HS-27A (cell line): ENCODE data around the gene DIS3L2.

Experiments used
- DNase-seq: peaks from one replicate; pipeline ENCODE4 v3.0.0-alpha.2; 2012; ENCODE audit warnings: low read depth, missing footprints

Gene DIS3L2

GRCh38 chr2:232231554-232231953 is 270.0 kb downstream of the DIS3L2 start:
- no peak for DNase-seq

DNA sequence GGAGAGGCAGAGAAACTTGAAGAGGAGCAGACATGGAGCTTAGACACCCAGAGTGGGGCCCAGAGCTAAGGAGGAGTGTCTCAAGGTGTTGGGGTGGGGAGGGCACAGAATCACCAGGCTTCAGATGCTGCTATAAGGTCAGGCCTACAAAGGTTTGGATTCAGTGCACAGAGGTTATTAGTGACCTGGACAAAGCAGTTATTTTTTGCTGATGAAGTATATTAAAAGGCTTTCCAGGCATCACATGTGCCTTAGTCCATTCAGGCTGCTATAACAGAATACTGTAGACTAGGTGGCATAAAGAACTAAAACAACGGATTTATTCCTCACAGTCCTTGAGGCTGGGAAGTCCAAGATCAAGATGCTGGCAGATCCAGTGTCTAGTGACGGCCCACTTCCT is 271.4 kb downstream of the DIS3L2 start:
- no peak for DNase-seq

DNA sequence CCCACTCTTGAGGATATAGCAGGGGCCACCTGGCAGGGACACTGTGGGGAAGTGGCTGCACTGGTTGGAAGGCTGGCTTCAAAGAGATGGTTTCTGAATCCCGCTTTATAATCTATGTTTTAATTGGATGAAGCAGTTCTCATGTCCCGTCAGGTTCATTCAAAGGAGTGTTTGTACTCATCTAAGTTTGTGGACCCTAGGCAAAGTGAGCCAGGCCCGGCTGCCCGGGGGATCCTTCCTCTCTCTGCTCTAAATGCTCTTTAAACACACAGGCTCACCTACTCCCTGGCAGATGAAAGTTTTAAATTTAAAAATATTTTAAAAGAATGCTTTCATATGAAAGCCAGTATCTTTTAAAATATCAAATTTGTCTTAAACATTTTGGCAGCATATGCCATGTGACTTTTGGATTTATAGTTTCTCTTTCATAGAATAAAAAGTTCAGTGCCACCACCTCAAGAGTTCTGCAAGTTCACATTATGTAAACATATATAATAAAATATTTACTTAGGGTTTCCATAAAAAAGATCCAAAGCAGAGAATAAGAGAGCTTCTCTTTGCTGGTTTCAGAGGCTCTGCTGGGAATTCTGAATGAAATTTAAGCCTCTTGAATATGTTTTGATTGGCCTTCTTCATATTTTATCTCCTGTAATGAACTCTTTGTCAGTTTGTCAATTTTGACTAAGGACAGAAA is 273.6 kb downstream of the DIS3L2 start:
- no peak for DNase-seq

DNA sequence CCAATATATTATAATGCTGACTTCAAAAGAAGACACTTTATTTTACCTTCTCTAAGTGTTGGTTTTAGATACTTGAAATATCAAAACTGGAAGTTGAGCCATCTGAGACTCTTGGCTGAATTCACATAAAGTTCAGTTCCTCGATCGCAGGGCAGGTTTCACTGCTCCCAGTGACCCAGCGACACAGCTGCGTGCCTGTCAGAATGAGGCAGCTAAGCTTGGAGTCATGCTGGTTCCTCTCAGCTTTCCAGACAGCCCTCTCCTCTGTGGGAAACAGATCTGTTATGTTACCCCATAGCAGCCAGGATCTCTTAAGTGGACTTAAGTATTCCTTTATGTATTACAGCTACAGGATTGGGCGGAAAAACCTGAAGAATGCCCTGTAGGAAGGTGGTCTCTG is 274.2 kb downstream of the DIS3L2 start:
- no peak for DNase-seq

DNA sequence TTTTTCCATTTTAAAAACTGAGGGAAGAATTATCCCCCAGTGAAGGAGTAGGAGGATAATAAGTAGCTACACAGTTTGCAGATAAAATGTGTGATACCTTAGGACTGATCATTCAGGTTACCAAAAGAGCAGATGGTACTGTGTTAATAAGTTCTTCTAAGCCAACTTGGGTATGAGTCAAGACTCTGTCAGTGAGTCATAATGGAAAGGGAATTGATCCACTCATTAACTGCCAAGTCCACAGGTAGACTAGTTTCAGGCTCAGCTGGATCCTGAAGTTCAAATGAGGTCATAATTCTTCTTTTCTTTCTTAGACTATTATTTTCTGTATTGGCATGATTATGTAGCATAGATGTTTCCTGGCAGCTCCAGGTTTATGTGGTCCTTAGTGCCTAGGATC is 274.7 kb downstream of the DIS3L2 start:
- DNase-seq = no peak

DNA sequence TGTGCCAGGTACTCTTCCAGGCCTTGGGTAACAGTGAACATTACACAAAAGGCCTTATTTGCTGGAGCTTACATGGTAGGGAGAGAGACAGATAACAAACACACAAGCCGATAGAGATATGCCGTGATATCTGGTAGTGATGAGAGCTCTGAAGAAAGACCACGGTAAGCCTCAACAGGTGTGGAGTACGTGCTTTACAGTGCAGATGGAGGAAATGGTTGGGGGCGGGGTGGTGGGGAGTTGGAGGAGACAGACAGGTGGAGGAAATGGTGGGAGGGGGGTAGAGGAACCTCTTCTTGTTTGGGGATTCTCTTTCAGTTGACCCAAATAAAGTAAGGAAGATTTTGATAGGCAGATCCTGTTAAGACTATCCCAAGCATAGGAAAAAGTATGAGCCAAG is 276.0 kb downstream of the DIS3L2 start:
- DNase-seq = no peak

DNA sequence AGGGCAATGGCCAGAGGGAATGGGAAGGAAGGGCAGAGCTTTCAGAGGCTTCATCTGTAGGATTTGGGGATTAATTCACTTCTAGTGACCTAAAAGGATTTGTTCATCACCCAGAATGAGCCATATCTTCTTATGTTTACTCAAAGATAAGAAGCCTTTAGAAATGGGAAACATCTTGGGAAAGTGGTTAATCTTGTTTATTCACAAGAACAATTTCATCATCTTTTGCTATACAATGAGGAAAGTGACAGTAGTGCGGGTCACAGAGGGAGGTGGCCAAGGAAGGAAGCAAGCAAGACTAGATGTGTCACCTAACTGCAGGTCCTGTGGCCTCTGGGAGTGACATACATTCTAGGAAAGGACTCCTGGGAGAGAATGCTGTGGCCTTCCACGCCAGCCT is 276.6 kb downstream of the DIS3L2 start:
- DNase-seq = no peak

GRCh38 chr2:232238596-232238995 is 277.1 kb downstream of the DIS3L2 start:
- no peak for DNase-seq

DNA sequence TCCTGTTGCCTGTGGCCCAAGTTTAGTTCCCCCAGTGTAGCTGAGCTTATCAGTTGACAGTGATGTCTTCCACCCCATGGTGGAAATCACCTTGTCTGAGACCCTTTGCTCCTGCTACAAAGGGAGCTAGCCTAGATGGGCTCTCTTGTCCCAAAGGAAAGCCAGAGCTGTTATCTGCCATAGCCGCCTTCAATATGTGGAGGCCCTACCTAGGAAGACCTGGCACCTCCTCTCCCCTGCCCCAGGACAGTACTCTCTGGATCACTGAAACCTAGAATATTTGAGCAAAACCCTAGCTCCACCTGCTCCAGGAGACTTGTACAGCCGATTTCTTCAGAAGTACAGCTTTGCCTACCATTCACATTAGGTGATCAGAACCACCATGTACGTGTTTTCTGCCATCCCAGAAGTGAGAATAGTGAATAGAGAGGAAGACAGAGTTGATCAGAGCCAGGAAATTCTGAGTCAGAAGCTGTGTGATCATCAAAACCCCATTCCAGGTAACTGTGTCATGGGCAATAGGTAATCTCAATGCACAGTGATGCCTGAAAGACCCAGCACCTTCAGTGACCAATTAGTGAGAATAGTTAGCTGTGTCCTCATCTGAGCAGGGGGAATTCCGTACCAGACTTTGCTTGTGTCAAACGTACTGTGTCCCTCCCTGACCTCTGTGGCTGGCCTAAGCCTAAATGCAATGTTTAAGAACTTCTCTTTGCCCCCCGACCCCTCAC is 278.6 kb downstream of the DIS3L2 start:
- no peak for DNase-seq

DNA sequence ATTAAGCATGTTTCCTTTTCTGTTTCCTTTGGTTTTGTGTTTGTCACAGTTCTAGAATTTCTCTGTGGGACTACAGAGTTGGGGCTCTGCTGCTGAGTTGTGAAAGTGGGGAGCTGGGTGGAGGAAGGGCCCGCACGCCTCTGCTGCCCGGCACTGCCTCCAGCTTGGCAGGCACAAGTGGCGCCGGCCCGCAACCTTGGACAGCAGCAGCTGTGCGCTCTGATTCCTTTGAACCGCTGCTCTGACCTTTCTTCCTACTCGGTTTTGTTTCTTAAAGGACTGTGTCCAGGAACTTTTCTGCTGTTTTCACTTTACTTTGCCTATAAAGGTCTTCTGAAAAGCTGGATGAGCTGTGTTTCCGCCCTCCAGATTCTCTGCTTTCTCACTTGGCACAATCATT is 279.4 kb downstream of the DIS3L2 start:
- DNase-seq = no peak

DNA sequence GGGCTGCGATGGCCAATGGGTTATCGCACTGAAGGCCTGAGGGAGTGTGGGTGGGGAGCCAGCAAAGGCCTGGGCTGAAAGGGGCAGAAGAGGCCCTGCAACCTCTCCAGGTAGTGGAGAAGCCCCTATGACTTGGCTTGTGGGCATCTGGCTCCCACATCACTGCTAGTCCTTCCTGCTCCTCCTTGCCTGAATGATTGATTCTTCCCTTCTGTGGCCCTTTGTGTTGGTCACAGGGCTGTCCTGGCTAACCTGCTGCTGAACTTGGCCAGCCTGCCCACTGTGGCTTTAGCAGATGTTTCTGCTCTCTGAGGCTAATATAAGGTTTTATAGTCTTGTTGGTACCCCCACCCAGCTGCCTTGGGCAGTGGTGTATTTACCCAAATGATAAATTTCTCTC is 280.8 kb downstream of the DIS3L2 start:
- no peak for DNase-seq

DNA sequence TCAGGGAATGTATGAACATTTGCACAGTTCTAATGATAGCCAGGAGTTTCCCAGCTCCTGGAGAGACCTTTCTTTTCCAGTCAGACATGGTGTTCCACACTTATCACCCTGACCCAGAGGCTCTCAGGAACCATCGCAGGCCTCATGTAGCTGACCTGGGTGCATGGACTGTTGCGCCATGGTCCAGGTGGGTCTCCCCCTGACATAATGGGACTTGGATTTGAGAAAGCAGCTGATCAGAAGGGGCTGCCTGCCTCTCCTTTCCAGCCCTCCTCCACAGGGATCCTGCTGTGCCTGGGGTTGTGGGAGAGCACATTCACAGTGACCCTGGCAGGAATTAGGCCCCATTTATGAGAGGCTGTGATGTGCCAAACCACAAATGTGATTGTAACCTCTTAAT is 283.6 kb downstream of the DIS3L2 start:
- DNase-seq = no peak

DNA sequence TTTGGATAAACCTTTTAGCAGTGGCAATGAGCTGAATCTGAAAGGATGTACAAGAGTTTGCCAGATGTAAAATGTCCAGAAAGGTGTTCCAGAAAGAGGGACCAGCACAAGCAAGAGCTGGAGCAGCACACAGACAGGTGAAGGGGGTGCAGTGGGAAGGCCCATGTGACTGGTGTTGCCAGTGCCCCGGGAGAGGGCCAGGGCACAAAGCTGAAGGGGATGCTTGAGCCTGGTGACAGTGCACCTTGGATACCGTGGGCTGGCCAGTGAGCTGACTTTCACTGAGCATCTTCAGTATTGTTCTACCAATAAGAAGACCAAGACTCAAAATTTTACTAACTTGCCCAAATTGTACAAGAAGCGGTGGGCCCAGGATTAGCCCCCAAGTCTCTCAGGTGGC is 284.7 kb downstream of the DIS3L2 start:
- DNase-seq = no peak

DNA sequence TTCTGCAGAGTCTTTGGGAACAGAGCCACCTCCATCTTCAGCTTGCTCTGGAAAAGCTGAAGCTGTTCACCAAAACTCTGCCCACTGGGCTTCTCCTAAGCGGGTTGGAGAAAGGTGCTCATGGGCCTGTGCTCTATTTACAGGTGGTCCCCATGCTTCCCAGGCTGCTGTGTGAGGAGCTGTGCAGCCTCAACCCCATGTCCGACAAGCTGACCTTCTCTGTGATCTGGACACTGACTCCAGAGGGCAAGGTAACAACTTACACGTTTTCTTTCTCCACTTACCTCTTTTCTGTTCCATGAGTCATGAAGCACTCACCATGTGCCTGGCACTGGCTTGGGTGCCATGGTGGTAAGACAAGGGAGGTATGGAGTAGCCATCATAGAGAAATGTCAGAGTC is 287.6 kb downstream of the DIS3L2 start:
- no peak for DNase-seq

- DNase-seq = no peak
Observed at GRCh38 chr2:232250246-232251175, 289.0 kb downstream of the DIS3L2 start.

DNA sequence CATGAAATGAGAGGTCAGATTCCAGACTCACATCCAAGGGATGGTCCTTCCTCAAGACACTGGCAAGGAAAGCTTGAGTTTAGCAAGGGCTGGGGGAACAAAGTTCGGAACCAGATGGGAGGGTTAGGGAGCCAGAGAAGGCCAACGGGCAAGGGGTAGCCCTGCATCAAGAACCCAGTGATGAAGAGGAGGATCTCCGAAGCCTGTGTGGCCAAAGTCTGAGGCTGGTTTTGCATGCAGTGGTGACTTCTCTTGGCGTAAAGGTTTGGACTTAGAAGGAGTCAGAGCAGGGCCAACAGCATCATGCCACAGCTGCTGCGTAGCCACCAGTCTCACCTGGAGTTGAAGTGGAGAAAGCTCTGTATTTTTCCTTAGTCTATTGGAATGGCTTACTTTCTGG is 293.5 kb downstream of the DIS3L2 start:
- DNase-seq = no peak

DNA sequence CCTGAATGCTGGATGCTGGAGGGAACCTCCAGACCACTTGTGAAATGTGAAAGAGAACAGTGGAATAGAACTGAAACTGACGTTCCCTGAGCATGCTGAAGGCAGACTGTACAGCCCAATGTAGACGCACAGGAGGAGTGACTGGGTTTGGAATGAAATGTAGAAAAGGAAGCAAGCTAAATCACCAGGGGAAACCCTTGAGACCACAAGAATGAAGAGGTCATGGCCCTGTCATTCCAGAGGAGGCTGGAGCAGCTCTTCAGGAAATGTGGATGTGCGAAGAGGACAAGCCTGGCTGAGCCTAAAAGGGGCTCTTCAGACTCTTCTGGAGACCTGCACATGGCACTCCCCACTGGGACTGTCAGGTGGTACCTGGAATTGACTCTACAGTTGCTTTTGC is 298.6 kb downstream of the DIS3L2 start:
- DNase-seq = peak; percentile 60

DNA sequence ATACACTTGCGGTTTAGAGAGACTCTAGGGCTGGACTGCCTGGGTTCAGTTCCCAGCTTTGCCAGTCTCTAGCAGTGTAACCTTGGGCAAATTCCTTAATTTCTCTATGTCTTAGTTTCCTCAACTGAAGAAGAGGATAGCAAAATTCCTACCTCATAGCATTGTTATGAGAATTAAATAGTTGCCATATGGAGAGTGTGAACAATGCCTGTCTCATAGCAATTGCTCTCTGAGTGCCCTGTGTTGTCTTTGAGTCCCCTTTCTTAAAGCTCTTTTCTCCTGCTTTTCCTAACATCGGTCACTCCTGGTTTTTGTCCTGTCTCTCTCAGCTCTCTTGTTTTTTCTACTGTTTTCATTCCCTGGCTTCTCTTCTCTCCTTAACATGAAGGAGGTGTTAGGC is 300.3 kb downstream of the DIS3L2 start:
- no peak for DNase-seq

GRCh38 chr2:232263295-232263694 is 301.8 kb downstream of the DIS3L2 start:
- DNase-seq = no peak

DNA sequence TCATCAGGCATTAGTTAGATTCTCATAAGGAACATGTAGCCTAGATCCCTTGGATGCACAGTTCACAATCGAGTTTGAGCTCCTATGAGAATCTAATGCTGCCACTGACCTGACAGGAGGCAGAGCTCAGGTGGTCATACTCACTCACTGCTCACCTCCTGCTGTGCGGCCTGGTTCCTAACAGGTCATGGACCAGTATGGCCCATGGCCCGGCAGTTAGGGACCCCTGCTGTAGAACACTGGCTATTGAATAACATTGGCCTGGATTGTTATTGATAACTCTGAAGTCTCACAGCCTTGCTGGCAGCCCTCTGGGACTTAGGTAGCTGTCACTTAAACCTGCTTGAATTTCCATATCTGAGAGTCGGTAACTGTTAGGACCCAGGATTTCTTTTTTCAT is 302.6 kb downstream of the DIS3L2 start:
- DNase-seq = no peak

GRCh38 chr2:232265329-232265728 is 303.8 kb downstream of the DIS3L2 start:
- no peak for DNase-seq

DNA sequence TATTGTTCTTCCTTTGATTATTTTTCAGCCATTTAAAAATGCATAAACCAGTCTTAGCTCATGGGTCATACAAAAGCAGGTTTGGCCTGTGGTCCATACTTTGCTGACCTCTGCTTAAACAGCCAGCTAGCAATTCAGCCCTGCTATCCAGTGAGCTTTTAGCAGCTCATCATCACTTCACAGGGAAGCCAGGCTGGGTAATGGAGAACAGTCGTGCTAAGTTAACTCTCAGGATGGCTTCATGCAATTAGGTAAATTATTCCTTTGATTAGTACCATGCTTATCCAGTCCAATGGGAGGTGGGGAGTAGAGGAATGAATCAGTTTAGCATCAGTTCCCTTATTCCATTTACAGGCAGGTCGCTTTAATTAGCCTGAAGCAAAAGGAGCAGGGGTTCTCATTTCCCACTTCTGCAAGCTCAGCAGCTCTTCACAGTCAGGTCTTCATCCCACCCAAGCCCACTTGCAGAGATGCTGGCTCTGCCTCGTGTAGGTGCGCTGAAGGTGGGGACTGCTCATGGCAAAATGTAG is 307.2 kb downstream of the DIS3L2 start:
- DNase-seq = no peak

GRCh38 chr2:232269867-232270266 is 308.4 kb downstream of the DIS3L2 start:
- no peak for DNase-seq
